Measurements from ENCODE around the gene ANO7. TPM values are rescaled to one million over a fixed set of nuclear protein-coding genes. Genes with fewer than 3 reads are reported as not detected.

ANO7 gene
- total and polyA plus RNA-seq, 2 of the 8 experiments (the other 6 are each of a cell fraction or from before 2014, with no cell fraction given): 3.2 to 6.9 TPM

DNA sequence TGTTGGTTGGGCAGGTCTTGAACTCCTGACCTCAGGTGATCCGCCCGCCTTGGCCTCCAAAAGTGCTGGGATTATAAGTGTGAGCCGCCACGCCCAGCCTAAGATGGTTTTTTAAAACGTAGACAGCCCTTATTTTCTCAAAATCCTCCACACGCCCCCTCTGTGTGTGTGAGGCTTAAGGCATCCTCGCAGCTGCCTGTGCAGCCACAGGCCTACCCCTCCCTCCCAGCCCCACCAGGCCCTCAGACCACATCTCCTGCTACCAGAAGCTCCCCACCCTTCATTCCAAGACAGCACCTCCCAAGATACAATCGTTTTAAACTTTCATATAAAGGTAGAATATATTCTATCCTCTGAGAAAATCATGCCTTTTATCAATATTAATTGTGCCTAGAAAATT lies 4.8 kb downstream of the ANO7 start:
- Histone ChIP-seq H4K5ac (ENCODE audit: insufficient read length, low read depth, low read length) (no peak overlapping the region), H4K91ac (replicated peaks; ENCODE audit: insufficient read length, low read length) (no peak overlapping the region), H3K4me3 (ENCODE audit: extremely low read depth in 1 of 4, insufficient read depth in 2 of 4, low read depth in 3 of 4, low read length in 4 of 4) (no peak overlapping the region), H4K20me1 (replicated peaks in 1 of 2; ENCODE audit: control insufficient read depth in 1 of 2, insufficient read depth in 2 of 2, low read length in 2 of 2) (no peaks in the 10 kb centered on the region), H3K23me2 (ENCODE audit: low read depth, low read length) (no peaks in the 10 kb centered on the region), H2BK120ac (replicated peaks; ENCODE audit: low read depth, low read length) (no peak overlapping the region), H3K9me3 (ENCODE audit: insufficient read depth in 2 of 2, low read depth in 1 of 2, low read length in 1 of 2) (no peaks in the 10 kb centered on the region), H3K27me3 (replicated peaks in 1 of 4; ENCODE audit: control insufficient read depth in 3 of 4, extremely low read depth in 1 of 4, insufficient read depth in 3 of 4, low read length in 3 of 4) (no peaks in the 10 kb centered on the region; a peak in 1 of 7 replicates), H2BK15ac (ENCODE audit: low read length) (no peak overlapping the region), H2AK5ac (ENCODE audit: low read depth, low read length) (no peak overlapping the region), H3K4me1 (replicated peaks in 1 of 4; ENCODE audit: control insufficient read depth in 3 of 4, insufficient read depth in 4 of 4, low read length in 3 of 4) (peaks cover 0 to 6% (median 2%) of the 10 kb centered on the region in 4 experiments; a peak in 4 of 7 replicates), H2BK12ac (ENCODE audit: low read depth, low read length) (no peak overlapping the region), H3K79me1 (ENCODE audit: low read depth, low read length) (no peaks in the 10 kb centered on the region), H3K4me2 (ENCODE audit: insufficient read depth in 1 of 2, low read depth in 2 of 2, low read length in 2 of 2) (no peak overlapping the region), H2AFZ (ENCODE audit: low read length) (no peak overlapping the region), H2BK20ac (ENCODE audit: low read length) (no peak overlapping the region), H3K9ac (replicated peaks in 1 of 4; ENCODE audit: extremely low read depth in 1 of 4, low read depth in 3 of 4, low read length in 3 of 4) (no peak overlapping the region), H3K23ac (ENCODE audit: insufficient read length) (no peak overlapping the region), H3K14ac (ENCODE audit: insufficient read length) (no peak overlapping the region), H3K27ac (ENCODE audit: low read depth, low read length) (no peak overlapping the region), H3K18ac (ENCODE audit: extremely low read depth, low read length) (no peak overlapping the region), H4K8ac (ENCODE audit: extremely low read depth, insufficient read depth, low read length) (no peak overlapping the region), H2BK5ac (ENCODE audit: low read depth, low read length) (no peak overlapping the region), H3K36me3 (ENCODE audit: control insufficient read depth in 2 of 4, insufficient read depth in 4 of 4, low read length in 3 of 4) (no peaks in the 10 kb centered on the region), H3K56ac (replicated peaks; ENCODE audit: insufficient read length, low read depth, low read length) (no peak overlapping the region), H3K79me2 (ENCODE audit: control insufficient read depth in 1 of 2, insufficient read depth in 2 of 2, low read length in 2 of 2) (no peaks in the 10 kb centered on the region), H3K4ac (replicated peaks; ENCODE audit: insufficient read length, low read depth, low read length) (no peak overlapping the region)
- DNase-seq (ENCODE audit: low read depth in 1 of 2, low spot score in 2 of 2): no peak
- POLR2A ChIA-PET (ENCODE audit: partially characterized antibody): no interaction called here
- CTCF ChIA-PET (ENCODE audit: partially characterized antibody): no interaction called here
- 85% methylated on average over 8 of the region's 8 CpGs; no CpG with 5 or more reads in 1 of the 2 experiments for WGBS, 2 experiments (ENCODE audit: extremely low coverage in 1 of 2, insufficient coverage in 1 of 2, insufficient read length in 1 of 2, insufficient replicate concordance in 2 of 2, low coverage in 1 of 2, low lambda C conversion rate in 2 of 2, missing lambda C conversion rate in 1 of 2)
- FAIRE-seq: no peak
- no peak for TF ChIP-seq KDM4A (IDR thresholded peaks at IDR 0.05; ENCODE audit: low read depth, low read length, severe bottlenecking)
- TF ChIP-seq CEBPB (IDR thresholded peaks at IDR 0.05; ENCODE audit: low read depth, low read length): no peak
- TF ChIP-seq SP1 (IDR thresholded peaks at IDR 0.05; ENCODE audit: low read depth, low read length): no peak
- TF ChIP-seq TBP (IDR thresholded peaks at IDR 0.05; ENCODE audit: low read depth, low read length): no peak
- no peak for TF ChIP-seq POU5F1 (IDR thresholded peaks at IDR 0.05; ENCODE audit: low read depth, low read length)
